HepG2 (cell line): ENCODE measurements around the gene CDC42BPG. TPM values are rescaled to one million over a fixed set of nuclear protein-coding genes. Genes with fewer than 3 reads are reported as not detected.
A peak's percentile ranks its signal among the peaks of the same experiment; 100 is the strongest.

Experiments used
- AKNA ChIP-seq: sonication (generic); formaldehyde crosslinking; IDR thresholded peaks from 2 replicates; pipeline ENCODE4 v1.4.0; 2020; ENCODE audit warnings: missing genetic modification reagents, borderline replicate concordance
- CREB1 ChIP-seq, 2 experiments: fragments of 450-650 bp in 1 of 2; IDR thresholded peaks; 2 replicates each; pipeline ENCODE4 v1.6.1; 2016 to 2017; ENCODE audit warnings: control low read depth in 1 of 2, mild to moderate bottlenecking in 1 of 2, missing compliant biosample characterization in 1 of 2, missing genetic modification characterization in 1 of 2
- E2F1 ChIP-seq: sonication (generic); formaldehyde crosslinking; IDR thresholded peaks from 2 replicates; pipeline ENCODE4 v1.5.0; 2020; ENCODE audit warnings: missing genetic modification reagents
- HDAC1 ChIP-seq: sonication (generic); formaldehyde crosslinking; IDR thresholded peaks from 2 replicates; pipeline ENCODE4 v1.5.1; 2020; ENCODE audit warnings: mild to moderate bottlenecking, missing genetic modification reagents
- POLR2AphosphoS2 ChIP-seq: IDR thresholded peaks from 2 replicates; pipeline ENCODE4 v1.6.1; 2011; ENCODE audit warnings: low read depth, low read length, improper control_type of control experiment
- TBP ChIP-seq: sonication (generic); formaldehyde crosslinking; IDR thresholded peaks from 2 replicates; pipeline ENCODE4 v1.5.0; 2020; ENCODE audit warnings: missing genetic modification reagents
- THYN1 ChIP-seq: sonication (generic); formaldehyde crosslinking; IDR thresholded peaks from 2 replicates; pipeline ENCODE4 v1.8.1; 2023; ENCODE audit warnings: low read depth, mild to moderate bottlenecking, moderate library complexity, missing genetic modification reagents, borderline replicate concordance
- ZHX2 ChIP-seq, 2 experiments: sonication (generic) in 1 of 2; formaldehyde crosslinking in 1 of 2; IDR thresholded peaks; 2 replicates each; pipeline versions ENCODE4 v1.6.1 to v1.9.0; 2014 to 2022; ENCODE audit warnings: antibody characterized with exemption in 1 of 2, borderline replicate concordance in 1 of 2, inconsistent platforms in 1 of 2, low read depth in 1 of 2, missing genetic modification reagents in 1 of 2
- ZNF224 ChIP-seq: sonication (generic); formaldehyde crosslinking; IDR thresholded peaks from 2 replicates; pipeline ENCODE4 v1.5.0; 2020; ENCODE audit warnings: mild to moderate bottlenecking, missing genetic modification reagents
- ZNF609 ChIP-seq: sonication (generic); formaldehyde crosslinking; IDR thresholded peaks from 2 replicates; pipeline ENCODE4 v1.4.0; 2020; ENCODE audit warnings: mild to moderate bottlenecking, missing genetic modification reagents, borderline replicate concordance
- polyA plus RNA-seq, 8 experiments: library from polyadenylated mRNA; depleted of rRNA in 3 of 8; stranded (reverse) in 7 of 8; unstranded in 1 of 8; fragments of >200 nt; fragmentation: Illumina TruSeq in 4 of 8; extraction: Trizol in 4 of 8; gene quantifications; 2 replicates each; pipeline versions ENCODE4 v1.2.1 to v1.2.3, GENCODE V29; 2011 to 2016; ENCODE audit warnings: low read depth in 4 of 8, missing spikeins in 1 of 8, mixed read lengths in 1 of 8; ENCODE audit not compliant: insufficient read depth in 1 of 8
- total RNA-seq, 5 experiments: library from RNA; depleted of rRNA; stranded (reverse); fragments of >200 nt; fragmentation: Illumina TruSeq; extraction: Trizol; gene quantifications; 2 replicates each; pipeline ENCODE4 v1.2.3, GENCODE V29; 2016; ENCODE audit warnings: low read depth in 1 of 5

Gene CDC42BPG
- total and polyA plus RNA-seq, 2 of the 13 experiments (the other 11 are each of a cell fraction or from before 2014, with no cell fraction given) = 0.55 to 1.4 TPM

- TF ChIP-seq AKNA (CRISPR knock-in tag) (no peak), E2F1 (CRISPR knock-in tag) (no peak), THYN1 (CRISPR knock-in tag) (no peak), POLR2AphosphoS2 (no peak), ZNF224 (no peak), TBP (CRISPR knock-in tag) (no peak), CREB1 (IDR thresholded peaks at IDR 0.05) (no peak), CREB1 (CRISPR knock-in tag; IDR thresholded peaks at IDR 0.05) (no peak), ZNF609 (no peak), HDAC1 (peak; percentile 64), ZHX2 (IDR thresholded peaks at IDR 0.05; ENCODE audit: low read depth) (no peak; the same call in 1 of the 2 replicates), ZHX2 (CRISPR knock-in tag; IDR thresholded peaks at IDR 0.05; ENCODE audit: borderline replicate concordance) (no peak)
These were observed 25.9 kb upstream of the CDC42BPG start (continued) for GRCh38 chr11:64870176-64870892.
